GM10266 (cell line): ENCODE results near the gene ANKUB1.
A peak's percentile ranks its signal among the peaks of the same experiment; 100 is the strongest.

Experiments
- DNase-seq: peaks from one replicate; pipeline ENCODE4 v3.0.0; 2012; ENCODE audit errors: extremely low spot score
- CTCF ChIP-seq: IDR thresholded peaks from 2 replicates; pipeline ENCODE4 v1.5.1; 2012; ENCODE audit warnings: mild to moderate bottlenecking, low read depth; ENCODE audit not compliant: control insufficient read depth, insufficient read depth; ENCODE audit errors: missing control alignments

ANKUB1 gene

GRCh38 chr3:149739396-149739795 lies 53.0 kb downstream of the ANKUB1 start:
- no peak for TF ChIP-seq CTCF

GRCh38 chr3:149738876-149739275 lies 53.5 kb downstream of the ANKUB1 start:
- TF ChIP-seq CTCF, result no peak
- no peak for DNase-seq

More at GRCh38 chr3:149739396-149739795, 53.0 kb downstream of the ANKUB1 start:
- DNase-seq, result no peak

GRCh38 chr3:149736953-149737205 lies 55.5 kb downstream of the ANKUB1 start:
- no peak for TF ChIP-seq CTCF
- DNase-seq, result no peak

- no peak for TF ChIP-seq CTCF
- DNase-seq, result no peak
These were observed 56.0 kb downstream of the ANKUB1 start for GRCh38 chr3:149736175-149736952.

GRCh38 chr3:149732234-149732633 lies 60.1 kb downstream of the ANKUB1 start:
- no peak for TF ChIP-seq CTCF
- no peak for DNase-seq

GRCh38 chr3:149727656-149728055 lies 64.7 kb downstream of the ANKUB1 start:
- DNase-seq, result no peak
- TF ChIP-seq CTCF, result no peak

- DNase-seq, result peak; percentile 12
- no peak for TF ChIP-seq CTCF
These were observed 65.5 kb downstream of the ANKUB1 start for GRCh38 chr3:149726716-149727407.
